HUES48 (cell line): ENCODE measurements around the gene CTNNA3.

Experiments
- H3K27ac ChIP-seq: one replicate; pipeline ENCODE4 v1.7.0; 2013; ENCODE audit warnings: low read depth, low read length, inconsistent platforms
- H3K27me3 ChIP-seq: 2 replicates; pipeline ENCODE4 v1.6.1; 2013; ENCODE audit warnings: mild to moderate bottlenecking, low read length; ENCODE audit not compliant: control insufficient read depth, insufficient read depth
- H3K36me3 ChIP-seq: 2 replicates; pipeline ENCODE4 v1.6.1; 2013; ENCODE audit warnings: low read length; ENCODE audit not compliant: control insufficient read depth, insufficient read depth
- H3K4me1 ChIP-seq: 2 replicates; pipeline ENCODE4 v1.6.1; 2013; ENCODE audit warnings: mild to moderate bottlenecking, low read length; ENCODE audit not compliant: control insufficient read depth, insufficient read depth
- H3K4me3 ChIP-seq: 2 replicates; pipeline ENCODE4 v1.5.1; 2013; ENCODE audit warnings: mild to moderate bottlenecking, low read depth, low read length
- H3K9ac ChIP-seq: 2 replicates; pipeline ENCODE4 v1.6.1; 2013; ENCODE audit warnings: mild to moderate bottlenecking, low read depth, low read length, moderate library complexity
- H3K9me3 ChIP-seq: 2 replicates; pipeline ENCODE4 v1.6.1; 2013; ENCODE audit warnings: low read length; ENCODE audit not compliant: control insufficient read depth, insufficient read depth

Gene CTNNA3

GRCh38 chr10:66514666-66515065, 1181.3 kb downstream of the CTNNA3 start:
- no peaks in the 10 kb centered on the region for H3K9me3 ChIP-seq
- no peak overlapping the region for H3K9ac ChIP-seq
- H3K4me1 ChIP-seq = 0 out of 2 replicates have a peak, but pooled peaks cover 9% of the 10 kb centered on the region
- no peak overlapping the region for H3K27ac ChIP-seq
- H3K27me3 ChIP-seq = no peaks in the 10 kb centered on the region
- H3K36me3 ChIP-seq = no peaks in the 10 kb centered on the region
- no peak overlapping the region for H3K4me3 ChIP-seq

- H3K9ac ChIP-seq = no peak overlapping the region
- H3K4me1 ChIP-seq = 0 out of 2 replicates have a peak, but pooled peaks cover 9% of the 10 kb centered on the region
- H3K36me3 ChIP-seq = no peaks in the 10 kb centered on the region
- H3K27ac ChIP-seq = no peak overlapping the region
- H3K9me3 ChIP-seq = no peaks in the 10 kb centered on the region
- H3K27me3 ChIP-seq = no peaks in the 10 kb centered on the region
- H3K4me3 ChIP-seq = no peak overlapping the region
Observed at GRCh38 chr10:66513504-66513903, 1182.5 kb downstream of the CTNNA3 start.

GRCh38 chr10:66505003-66505657, 1190.9 kb downstream of the CTNNA3 start:
- H3K9me3 ChIP-seq = no peaks in the 10 kb centered on the region
- H3K36me3 ChIP-seq = no peaks in the 10 kb centered on the region
- no peak overlapping the region for H3K4me3 ChIP-seq
- H3K4me1 ChIP-seq = no peaks in the 10 kb centered on the region
- no peak overlapping the region for H3K9ac ChIP-seq
- H3K27me3 ChIP-seq = no peaks in the 10 kb centered on the region
- H3K27ac ChIP-seq = no peak overlapping the region

DNA sequence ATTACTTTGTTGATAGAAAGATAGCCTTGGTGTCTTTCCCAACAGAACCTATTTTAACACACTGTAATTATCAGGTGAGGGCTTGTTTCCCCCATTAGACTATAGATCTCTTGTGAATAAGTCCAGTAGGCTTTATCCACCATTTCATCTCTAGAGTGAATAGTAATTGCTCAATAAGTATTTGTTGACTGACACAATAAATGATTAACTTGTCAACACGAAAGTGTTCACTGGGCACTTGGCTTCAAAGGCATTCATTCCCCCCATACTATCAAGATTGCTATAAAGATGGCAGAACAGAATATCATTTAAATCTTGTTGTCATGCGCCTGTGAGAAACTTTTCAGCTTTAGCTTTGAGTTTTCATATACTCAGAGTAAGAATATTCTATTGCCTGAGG, 1194.6 kb downstream of the CTNNA3 start:
- Histone ChIP-seq H3K27me3 (no peaks in the 10 kb centered on the region), H3K4me1 (no peaks in the 10 kb centered on the region), H3K9ac (no peak overlapping the region), H3K9me3 (no peaks in the 10 kb centered on the region), H3K4me3 (no peak overlapping the region), H3K27ac (no peak overlapping the region), H3K36me3 (no peaks in the 10 kb centered on the region)

DNA sequence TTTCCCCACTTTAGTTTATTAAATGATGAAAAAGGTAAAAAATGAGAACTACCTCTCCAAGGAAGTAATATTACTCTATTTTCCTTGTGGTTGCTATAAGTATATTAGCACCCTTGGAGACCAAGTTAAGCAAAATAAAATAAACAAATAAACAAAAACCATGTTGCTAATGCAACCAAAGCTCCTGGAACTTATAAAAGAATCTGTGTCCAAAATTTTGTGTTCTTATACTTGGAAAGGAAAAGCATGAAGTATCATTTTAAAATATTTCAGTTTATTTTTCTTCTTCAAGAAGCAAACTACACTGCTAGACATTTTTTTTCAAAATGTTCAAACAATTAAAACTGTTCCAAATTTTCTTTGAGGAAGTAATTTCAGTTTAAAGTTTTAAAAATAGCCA, 1212.0 kb downstream of the CTNNA3 start:
- Histone ChIP-seq H3K4me3 (no peak overlapping the region), H3K27me3 (no peaks in the 10 kb centered on the region), H3K36me3 (no peaks in the 10 kb centered on the region), H3K9me3 (no peaks in the 10 kb centered on the region), H3K9ac (no peak overlapping the region), H3K27ac (no peak overlapping the region), H3K4me1 (no peaks in the 10 kb centered on the region)

DNA sequence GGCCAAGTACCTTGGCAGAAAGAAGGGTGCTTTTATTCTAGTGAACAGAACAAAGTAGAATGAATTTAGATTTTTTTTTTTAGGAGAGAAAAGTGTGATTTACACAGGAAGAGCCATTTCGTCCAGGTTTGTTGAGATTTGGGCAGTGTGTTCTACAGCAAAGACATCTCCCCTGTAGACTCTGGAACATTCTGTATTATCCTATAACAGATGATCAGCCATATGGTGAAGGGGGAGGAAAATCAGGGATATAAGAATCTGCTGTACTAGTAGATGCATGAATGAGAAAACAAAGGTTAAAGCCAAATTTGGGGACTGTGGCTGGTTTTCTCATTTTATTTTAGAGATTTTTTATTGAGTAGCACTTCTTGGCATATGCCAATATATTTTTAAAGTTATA, 1223.8 kb downstream of the CTNNA3 start:
- Histone ChIP-seq H3K27ac (no peak overlapping the region), H3K9ac (no peak overlapping the region), H3K36me3 (no peaks in the 10 kb centered on the region), H3K27me3 (no peaks in the 10 kb centered on the region), H3K4me1 (no peaks in the 10 kb centered on the region), H3K4me3 (no peak overlapping the region), H3K9me3 (no peaks in the 10 kb centered on the region)

DNA sequence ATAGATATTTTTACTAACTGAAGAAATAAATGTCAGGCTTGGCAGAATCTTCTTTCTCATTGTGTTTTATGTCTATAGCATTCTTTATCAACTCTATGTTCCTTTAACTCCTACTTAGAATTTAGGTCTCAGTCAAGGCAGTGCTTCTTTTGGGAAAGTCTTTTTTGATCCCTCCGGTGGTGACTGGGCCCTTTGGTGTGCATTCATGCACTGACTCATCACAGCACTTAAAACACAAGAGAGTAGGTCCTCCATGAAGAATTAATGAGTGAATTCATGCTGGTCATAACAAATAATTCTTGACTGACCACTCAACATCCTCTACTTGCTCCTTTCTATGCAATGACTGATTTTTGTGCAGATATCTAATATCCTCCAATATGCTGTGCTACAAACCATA, 1229.0 kb downstream of the CTNNA3 start:
- no peaks in the 10 kb centered on the region for H3K36me3 ChIP-seq
- H3K4me1 ChIP-seq = no peaks in the 10 kb centered on the region
- no peak overlapping the region for H3K4me3 ChIP-seq
- no peak overlapping the region for H3K9ac ChIP-seq
- H3K9me3 ChIP-seq = no peaks in the 10 kb centered on the region
- no peak overlapping the region for H3K27ac ChIP-seq
- H3K27me3 ChIP-seq = no peaks in the 10 kb centered on the region

- Histone ChIP-seq H3K4me1 (no peaks in the 10 kb centered on the region), H3K9me3 (no peaks in the 10 kb centered on the region), H3K4me3 (no peak overlapping the region), H3K27me3 (no peaks in the 10 kb centered on the region), H3K27ac (no peak overlapping the region), H3K36me3 (no peaks in the 10 kb centered on the region), H3K9ac (no peak overlapping the region)
Observed at GRCh38 chr10:66466622-66467021, 1229.4 kb downstream of the CTNNA3 start.

DNA sequence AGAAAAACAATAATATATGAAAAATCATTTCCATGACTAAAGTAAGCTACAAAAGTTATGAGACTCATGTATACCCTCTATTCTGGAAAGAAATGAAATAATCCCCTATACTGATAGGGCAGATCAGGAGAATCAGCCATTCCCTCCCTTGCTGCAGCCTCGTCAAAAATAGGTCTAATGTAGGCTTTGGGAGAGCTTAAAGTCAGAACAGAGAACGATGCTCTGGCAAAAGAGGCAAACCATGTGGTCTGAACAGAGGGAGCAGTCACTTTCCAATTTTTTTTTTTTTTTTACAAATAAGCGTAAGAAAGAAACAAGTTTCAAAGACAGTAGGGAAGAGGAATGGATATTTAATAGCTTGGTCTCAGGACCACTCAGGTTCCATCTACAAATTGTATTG, 1232.4 kb downstream of the CTNNA3 start:
- H3K27me3 ChIP-seq = no peaks in the 10 kb centered on the region
- H3K36me3 ChIP-seq = no peaks in the 10 kb centered on the region
- H3K9me3 ChIP-seq = no peaks in the 10 kb centered on the region
- no peak overlapping the region for H3K4me3 ChIP-seq
- H3K27ac ChIP-seq = no peak overlapping the region
- no peaks in the 10 kb centered on the region for H3K4me1 ChIP-seq
- no peak overlapping the region for H3K9ac ChIP-seq

DNA sequence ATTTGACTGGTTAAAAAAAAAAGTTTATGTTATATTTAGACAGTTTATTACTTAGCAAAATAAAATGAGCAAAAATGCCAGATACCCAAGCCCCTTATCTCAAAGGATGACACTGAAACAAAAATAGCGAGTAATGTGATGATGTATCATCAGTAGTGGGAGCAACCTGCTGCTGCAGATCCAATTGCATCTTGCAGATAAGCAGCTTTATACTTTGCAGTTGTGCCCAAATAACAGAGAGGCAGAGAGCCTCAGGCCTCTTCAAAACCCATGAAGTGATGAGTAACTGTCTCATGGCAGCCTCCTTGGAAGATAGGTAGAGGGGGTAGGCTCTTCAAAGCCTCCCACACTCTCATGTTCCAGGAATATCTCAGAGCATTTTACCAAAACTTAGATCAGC, 1238.4 kb downstream of the CTNNA3 start:
- Histone ChIP-seq H3K9me3 (peaks cover 12% of the 10 kb centered on the region), H3K27ac (no peak overlapping the region), H3K27me3 (no peaks in the 10 kb centered on the region), H3K4me1 (no peaks in the 10 kb centered on the region), H3K9ac (no peak overlapping the region), H3K36me3 (no peaks in the 10 kb centered on the region), H3K4me3 (no peak overlapping the region)

DNA sequence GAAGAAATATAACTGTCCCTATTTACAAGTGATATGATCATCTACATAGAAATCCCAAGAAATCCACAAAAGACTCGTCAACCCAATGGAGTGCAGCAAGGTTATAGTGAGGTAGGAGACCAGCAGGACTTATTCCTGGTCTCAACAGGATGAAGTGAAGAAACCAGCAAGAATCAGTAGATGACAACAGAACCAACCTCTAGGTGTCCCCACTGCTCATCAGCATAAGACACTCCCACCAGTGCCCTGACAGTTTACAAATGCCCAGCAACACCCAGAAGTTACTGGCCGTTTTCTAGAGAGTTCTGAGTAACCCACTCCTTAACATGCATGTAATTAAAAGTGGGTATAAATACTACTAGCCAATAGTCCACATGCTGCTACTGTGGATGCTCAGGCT, 1240.7 kb downstream of the CTNNA3 start:
- H3K27me3 ChIP-seq = no peaks in the 10 kb centered on the region
- H3K27ac ChIP-seq = no peak overlapping the region
- no peaks in the 10 kb centered on the region for H3K4me1 ChIP-seq
- H3K9me3 ChIP-seq = peaks cover 12% of the 10 kb centered on the region
- no peak overlapping the region for H3K4me3 ChIP-seq
- H3K36me3 ChIP-seq = no peaks in the 10 kb centered on the region
- no peak overlapping the region for H3K9ac ChIP-seq
